HEK293 (cell line): ENCODE measurements around the gene FDX2.

Experiments
- MZF1 ChIP-seq: fragments of 450-650 bp; formaldehyde crosslinking; IDR thresholded peaks from 2 replicates; pipeline ENCODE4 v1.5.1; 2017; ENCODE audit warnings: missing biosample characterization, missing genetic modification characterization, borderline replicate concordance
- ZBTB8A ChIP-seq: fragments of 450-650 bp; formaldehyde crosslinking; IDR thresholded peaks from 2 replicates; pipeline ENCODE4 v1.5.1; 2016; ENCODE audit warnings: missing biosample characterization, missing genetic modification characterization
- ZNF157 ChIP-seq: fragments of 450-650 bp; formaldehyde crosslinking; IDR thresholded peaks from 2 replicates; pipeline ENCODE4 v1.5.1; 2016; ENCODE audit warnings: missing biosample characterization, missing genetic modification characterization
- ZNF18 ChIP-seq: fragments of 450-650 bp; formaldehyde crosslinking; IDR thresholded peaks from 2 replicates; pipeline ENCODE4 v1.5.1; 2016; ENCODE audit warnings: missing biosample characterization, missing genetic modification characterization
- ZNF747 ChIP-seq: fragments of 450-650 bp; formaldehyde crosslinking; IDR thresholded peaks from 2 replicates; pipeline ENCODE4 v1.5.1; 2016; ENCODE audit warnings: missing biosample characterization, missing genetic modification characterization

DNA sequence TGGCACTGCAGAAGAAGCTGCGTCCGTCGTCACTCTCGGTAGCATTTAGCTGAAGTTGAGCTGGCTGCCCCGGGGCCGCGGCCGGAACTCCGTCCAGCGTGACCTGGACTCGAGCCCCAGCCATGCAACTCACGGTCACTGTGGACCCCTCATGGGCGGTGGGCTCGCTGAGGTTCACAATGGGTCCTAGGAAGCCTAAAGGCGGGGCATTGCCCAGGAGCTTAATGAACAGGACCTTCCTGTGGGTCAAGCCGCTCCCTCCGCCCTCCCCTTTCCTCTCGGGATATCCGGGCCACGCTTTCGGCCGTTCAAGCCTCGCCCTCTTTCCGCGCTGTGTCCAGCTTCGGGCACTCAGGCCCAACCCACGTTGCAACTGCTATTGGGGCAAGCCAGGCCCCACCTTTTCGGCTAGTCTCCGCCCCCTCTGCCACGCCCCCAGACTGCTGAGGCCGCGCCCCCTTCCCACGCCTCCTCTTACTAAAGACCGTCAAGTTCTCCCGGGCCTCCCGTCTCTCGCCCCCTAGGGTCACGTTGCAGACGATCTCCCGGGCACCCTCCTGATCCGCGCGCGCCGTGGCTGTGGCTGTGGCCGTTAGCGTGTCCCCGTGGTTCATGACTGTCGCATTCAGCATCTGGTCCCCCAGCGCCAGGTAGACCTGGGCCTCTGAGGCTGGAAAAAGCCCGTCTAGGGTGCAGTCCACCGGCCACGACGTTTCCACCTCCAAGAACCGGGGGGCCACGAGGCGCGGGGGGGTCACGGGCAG lies 19.0 kb upstream of the FDX2 start:
- TF ChIP-seq MZF1 (tag by site-specific recombination), result no peak
- no peak for TF ChIP-seq ZNF157 (tag by site-specific recombination)
- no peak for TF ChIP-seq ZNF18 (tag by site-specific recombination)
- peak; percentile 58 for TF ChIP-seq ZBTB8A (tag by site-specific recombination)
- TF ChIP-seq ZNF747, result no peak
